ENCODE results near the gene VMAC.

VMAC gene

GRCh38 chr19:5896365-5897076 lies 8.2 kb upstream of the VMAC start:
- DNase-seq (no peak), ATAC-seq (ENCODE audit: insufficient read depth, low read depth) (no peak)
- Histone ChIP-seq H3K9ac (ENCODE audit: low read depth, low read length) (no peak overlapping the region), H3K4me2 (ENCODE audit: insufficient read depth, low read length) (no peak overlapping the region), H3K4me1 (ENCODE audit: insufficient read depth, low read length) (peaks cover 11% of the 10 kb centered on the region; the same call in 1 of the 2 replicates), H3K9me3 (ENCODE audit: insufficient read depth, low read length, severe bottlenecking) (no peaks in the 10 kb centered on the region), H3K79me2 (ENCODE audit: insufficient read depth, low read length) (peaks cover 37% of the 10 kb centered on the region), H3K27ac (ENCODE audit: low read length) (no peak overlapping the region), H3K36me3 (ENCODE audit: insufficient read depth, low read length) (peaks cover 41% of the 10 kb centered on the region), H3K27me3 (ENCODE audit: insufficient read depth, low read length, poor library complexity) (no peaks in the 10 kb centered on the region), H2AFZ (ENCODE audit: low read depth, low read length) (no peak overlapping the region), H3K4me3 (ENCODE audit: low read depth in 1 of 2, low read length in 2 of 2) (no peak overlapping the region), H4K20me1 (ENCODE audit: insufficient read depth, low read length) (peaks cover 59% of the 10 kb centered on the region)
- TF ChIP-seq EZH2 (IDR thresholded peaks at IDR 0.05; ENCODE audit: borderline replicate concordance, low read depth, low read length, severe bottlenecking) (no peak), CTCF (IDR thresholded peaks at IDR 0.05; ENCODE audit: borderline replicate concordance, extremely low read depth, low read length, poor library complexity, severe bottlenecking) (no peak)

GRCh38 chr19:5897189-5897969 lies 7.3 kb upstream of the VMAC start:
- DNase-seq (no peak), ATAC-seq (ENCODE audit: insufficient read depth, low read depth) (no peak)
- peaks cover 60% of the 10 kb centered on the region for H4K20me1 ChIP-seq (ENCODE audit: insufficient read depth, low read length)
- H2AFZ ChIP-seq (ENCODE audit: low read depth, low read length): no peak overlapping the region
- H3K36me3 ChIP-seq (ENCODE audit: insufficient read depth, low read length): peaks cover 41% of the 10 kb centered on the region
- H3K79me2 ChIP-seq (ENCODE audit: insufficient read depth, low read length): peaks cover 42% of the 10 kb centered on the region
- peaks cover 15% of the 10 kb centered on the region for H3K4me1 ChIP-seq (ENCODE audit: insufficient read depth, low read length)
- H3K27ac ChIP-seq (ENCODE audit: low read length): no peak overlapping the region
- no peak overlapping the region for H3K4me2 ChIP-seq (ENCODE audit: insufficient read depth, low read length)
- H3K27me3 ChIP-seq (ENCODE audit: insufficient read depth, low read length, poor library complexity): no peaks in the 10 kb centered on the region
- no peak overlapping the region for H3K9ac ChIP-seq (ENCODE audit: low read depth, low read length)
- TF ChIP-seq EZH2 (IDR thresholded peaks at IDR 0.05; ENCODE audit: borderline replicate concordance, low read depth, low read length, severe bottlenecking): no peak
- TF ChIP-seq CTCF (IDR thresholded peaks at IDR 0.05; ENCODE audit: borderline replicate concordance, extremely low read depth, low read length, poor library complexity, severe bottlenecking): no peak
- H3K4me3 ChIP-seq (ENCODE audit: low read depth in 1 of 2, low read length in 2 of 2): no peak overlapping the region
- H3K9me3 ChIP-seq (ENCODE audit: insufficient read depth, low read length, severe bottlenecking): no peaks in the 10 kb centered on the region

GRCh38 chr19:5899728-5900526 lies 4.7 kb upstream of the VMAC start:
- TF ChIP-seq CTCF (IDR thresholded peaks at IDR 0.05; ENCODE audit: borderline replicate concordance, extremely low read depth, low read length, poor library complexity, severe bottlenecking) (no peak), EZH2 (IDR thresholded peaks at IDR 0.05; ENCODE audit: borderline replicate concordance, low read depth, low read length, severe bottlenecking) (no peak)
- no peak overlapping the region for H2AFZ ChIP-seq (ENCODE audit: low read depth, low read length)
- DNase-seq (no peak), ATAC-seq (ENCODE audit: insufficient read depth, low read depth) (no peak)
- no peak overlapping the region for H3K4me3 ChIP-seq (ENCODE audit: low read depth in 1 of 2, low read length in 2 of 2)
- no peak overlapping the region for H3K9ac ChIP-seq (ENCODE audit: low read depth, low read length)
- no peaks in the 10 kb centered on the region for H3K9me3 ChIP-seq (ENCODE audit: insufficient read depth, low read length, severe bottlenecking)
- H4K20me1 ChIP-seq (ENCODE audit: insufficient read depth, low read length): peaks cover 60% of the 10 kb centered on the region
- no peaks in the 10 kb centered on the region for H3K27me3 ChIP-seq (ENCODE audit: insufficient read depth, low read length, poor library complexity)
- H3K36me3 ChIP-seq (ENCODE audit: insufficient read depth, low read length): peaks cover 39% of the 10 kb centered on the region
- peaks cover 23% of the 10 kb centered on the region for H3K4me1 ChIP-seq (ENCODE audit: insufficient read depth, low read length)
- no peak overlapping the region for H3K4me2 ChIP-seq (ENCODE audit: insufficient read depth, low read length)
- H3K79me2 ChIP-seq (ENCODE audit: insufficient read depth, low read length): peaks cover 54% of the 10 kb centered on the region
- no peak overlapping the region for H3K27ac ChIP-seq (ENCODE audit: low read length)
